ENCODE measurements around the gene ZAP70. TPM values are rescaled to one million over a fixed set of nuclear protein-coding genes. Genes with fewer than 3 reads are reported as not detected.

ZAP70 gene
- total RNA-seq, 5 donors from 2014 or later (not counting 1 experiment from before 2014, with no cell fraction given): 449 to 534 (median 468) TPM

- Histone ChIP-seq H3K4me3 (ENCODE audit: control insufficient read depth in 1 of 2, extremely low read depth in 1 of 2, low read length in 1 of 2) (no peak overlapping the region), H3K27me3 (replicated peaks in 1 of 2; ENCODE audit: control insufficient read depth in 2 of 2, extremely low read depth in 1 of 2, insufficient read depth in 2 of 2, low read length in 1 of 2) (no peaks in the 10 kb centered on the region), H3K27ac (ENCODE audit: low read length) (no peak overlapping the region), H3K4me1 (ENCODE audit: control insufficient read depth in 1 of 2, extremely low read depth in 1 of 2, insufficient read depth in 2 of 2, low read length in 2 of 2) (peaks cover 7 to 48% of the 10 kb centered on the region in 2 experiments), H3K36me3 (ENCODE audit: control insufficient read depth in 2 of 2, extremely low read depth in 1 of 2, insufficient read depth in 1 of 2, low read length in 1 of 2) (no peaks in the 10 kb centered on the region), H3K9me3 (no peaks in the 10 kb centered on the region)
- ChIA-PET POLR2A (no interaction called here), CTCF (interaction anchor here (0.7 to 2.0 kb wide), 8 partner anchors 8 to 1844 kb away, joined by 3 to 12 read pairs (median 6); no protein-coding TSS in a partner anchor)
- WGBS (ENCODE audit: insufficient coverage): 100% methylated on average over 2 of the region's 4 CpGs
- DNase-seq (no peak), ATAC-seq (replicated peaks in 1 of 4) (no peak)
- peak overlapping the region; percentile 73 to 87 for H3K27ac Mint-ChIP-seq
- H3K9me3 Mint-ChIP-seq: no peaks in the 10 kb centered on the region
- peaks cover 54 to 61% (median 57%) of the 10 kb centered on the region in 3 donors for H3K4me1 Mint-ChIP-seq
- no peaks in the 10 kb centered on the region for H3K27me3 Mint-ChIP-seq
- H3K4me3 Mint-ChIP-seq: no peak overlapping the region
- peaks cover 7% of the 10 kb centered on the region for H3K36me3 Mint-ChIP-seq
Observed at GRCh38 chr2:97747716-97748115, 34.3 kb downstream of the ZAP70 start.

- H3K9me3 Mint-ChIP-seq: no peaks in the 10 kb centered on the region
- peaks cover 37 to 42% (median 39%) of the 10 kb centered on the region in 3 donors for H3K4me1 Mint-ChIP-seq
- H3K27me3 ChIP-seq (replicated peaks in 1 of 2; ENCODE audit: control insufficient read depth in 2 of 2, extremely low read depth in 1 of 2, insufficient read depth in 2 of 2, low read length in 1 of 2): no peaks in the 10 kb centered on the region
- DNase-seq: no peak
- no peaks in the 10 kb centered on the region for H3K9me3 ChIP-seq
- ChIA-PET POLR2A (no interaction called here), CTCF (interaction anchor here (0.5 to 0.7 kb wide), 3 partner anchors 10 to 49 kb away, joined by 3 to 4 read pairs (median 3); no protein-coding TSS in a partner anchor)
- H3K4me3 ChIP-seq (ENCODE audit: control insufficient read depth in 1 of 2, extremely low read depth in 1 of 2, low read length in 1 of 2): no peak overlapping the region
- H3K27ac Mint-ChIP-seq: no peak overlapping the region
- no peaks in the 10 kb centered on the region for H3K27me3 Mint-ChIP-seq
- H3K4me3 Mint-ChIP-seq: no peak overlapping the region
- peaks cover 0 to 1% of the 10 kb centered on the region in 2 donors for H3K36me3 ChIP-seq (ENCODE audit: control insufficient read depth in 2 of 2, extremely low read depth in 1 of 2, insufficient read depth in 1 of 2, low read length in 1 of 2)
- no peak for ATAC-seq (replicated peaks in 1 of 4)
- H3K4me1 ChIP-seq (ENCODE audit: control insufficient read depth in 1 of 2, extremely low read depth in 1 of 2, insufficient read depth in 2 of 2, low read length in 2 of 2): peaks cover 7 to 31% of the 10 kb centered on the region in 2 experiments
- no peak overlapping the region for H3K27ac ChIP-seq (ENCODE audit: low read length)
- H3K36me3 Mint-ChIP-seq: peaks cover 4% of the 10 kb centered on the region
- 80% methylated on average over 4 of the region's 5 CpGs for WGBS (ENCODE audit: insufficient coverage)
Observed at GRCh38 chr2:97749581-97749980, 36.2 kb downstream of the ZAP70 start.

- Histone ChIP-seq H3K4me3 (ENCODE audit: control insufficient read depth in 1 of 2, extremely low read depth in 1 of 2, low read length in 1 of 2) (no peak overlapping the region), H3K4me1 (ENCODE audit: control insufficient read depth in 1 of 2, extremely low read depth in 1 of 2, insufficient read depth in 2 of 2, low read length in 2 of 2) (peaks cover 7 to 28% of the 10 kb centered on the region in 2 experiments), H3K27ac (ENCODE audit: low read length) (no peak overlapping the region), H3K27me3 (replicated peaks in 1 of 2; ENCODE audit: control insufficient read depth in 2 of 2, extremely low read depth in 1 of 2, insufficient read depth in 2 of 2, low read length in 1 of 2) (no peaks in the 10 kb centered on the region), H3K36me3 (ENCODE audit: control insufficient read depth in 2 of 2, extremely low read depth in 1 of 2, insufficient read depth in 1 of 2, low read length in 1 of 2) (peaks cover 0 to 5% of the 10 kb centered on the region in 2 donors), H3K9me3 (no peaks in the 10 kb centered on the region)
- no peaks in the 10 kb centered on the region for H3K27me3 Mint-ChIP-seq
- H3K27ac Mint-ChIP-seq: no peak overlapping the region
- H3K4me3 Mint-ChIP-seq: no peak overlapping the region
- H3K9me3 Mint-ChIP-seq: no peaks in the 10 kb centered on the region
- ChIA-PET POLR2A (interaction anchor here in 1 of 2 donors (0.8 kb wide), 1 partner anchor 1460 kb away, joined by 3 read pairs; no protein-coding TSS in a partner anchor), CTCF (interaction anchor here (0.5 to 1.5 kb wide), 3 partner anchors 17 to 50 kb away, joined by 3 read pairs; no protein-coding TSS in a partner anchor)
- DNase-seq: peak in 1 of 35 experiments; percentile 7
- 93% methylated on average over 4 of the region's 4 CpGs for WGBS (ENCODE audit: insufficient coverage)
- ATAC-seq (replicated peaks in 1 of 4): no peak
- H3K36me3 Mint-ChIP-seq: peaks cover 6% of the 10 kb centered on the region
- peaks cover 34 to 40% (median 37%) of the 10 kb centered on the region in 3 donors for H3K4me1 Mint-ChIP-seq
Observed at GRCh38 chr2:97750017-97750416, 36.6 kb downstream of the ZAP70 start.

GRCh38 chr2:97751752-97752151 lies 38.4 kb downstream of the ZAP70 start:
- CTCF ChIA-PET: interaction anchor here in 1 of 2 donors (1.2 to 1.5 kb wide), 2 partner anchors 52 to 54 kb away, joined by 3 to 4 read pairs; no protein-coding TSS in a partner anchor
- Mint-ChIP-seq H3K27ac (no peak overlapping the region), H3K27me3 (no peaks in the 10 kb centered on the region), H3K36me3 (peaks cover 10% of the 10 kb centered on the region), H3K4me1 (peaks cover 18 to 22% (median 21%) of the 10 kb centered on the region in 3 donors), H3K9me3 (no peaks in the 10 kb centered on the region), H3K4me3 (no peak overlapping the region)
- WGBS (ENCODE audit: insufficient coverage): no CpG with 5 or more reads among the region's 3 CpGs
- Histone ChIP-seq H3K9me3 (no peaks in the 10 kb centered on the region), H3K36me3 (ENCODE audit: control insufficient read depth in 2 of 2, extremely low read depth in 1 of 2, insufficient read depth in 1 of 2, low read length in 1 of 2) (peaks cover under 1 to 18% of the 10 kb centered on the region in 2 donors), H3K27me3 (replicated peaks in 1 of 2; ENCODE audit: control insufficient read depth in 2 of 2, extremely low read depth in 1 of 2, insufficient read depth in 2 of 2, low read length in 1 of 2) (no peaks in the 10 kb centered on the region), H3K4me3 (ENCODE audit: control insufficient read depth in 1 of 2, extremely low read depth in 1 of 2, low read length in 1 of 2) (no peak overlapping the region), H3K27ac (ENCODE audit: low read length) (no peak overlapping the region), H3K4me1 (ENCODE audit: control insufficient read depth in 1 of 2, extremely low read depth in 1 of 2, insufficient read depth in 2 of 2, low read length in 2 of 2) (peaks cover 2 to 17% of the 10 kb centered on the region in 2 experiments)
- ATAC-seq (replicated peaks in 1 of 4) (no peak), DNase-seq (no peak)
- POLR2A ChIA-PET: no interaction called here

GRCh38 chr2:97752342-97753334 lies 39.3 kb downstream of the ZAP70 start:
- Histone ChIP-seq H3K27ac (ENCODE audit: low read length) (no peak overlapping the region), H3K4me3 (ENCODE audit: control insufficient read depth in 1 of 2, extremely low read depth in 1 of 2, low read length in 1 of 2) (no peak overlapping the region), H3K9me3 (no peaks in the 10 kb centered on the region), H3K4me1 (ENCODE audit: control insufficient read depth in 1 of 2, extremely low read depth in 1 of 2, insufficient read depth in 2 of 2, low read length in 2 of 2) (peaks cover 2 to 11% of the 10 kb centered on the region in 2 experiments), H3K36me3 (ENCODE audit: control insufficient read depth in 2 of 2, extremely low read depth in 1 of 2, insufficient read depth in 1 of 2, low read length in 1 of 2) (peaks cover 5 to 26% of the 10 kb centered on the region in 2 donors), H3K27me3 (replicated peaks in 1 of 2; ENCODE audit: control insufficient read depth in 2 of 2, extremely low read depth in 1 of 2, insufficient read depth in 2 of 2, low read length in 1 of 2) (no peaks in the 10 kb centered on the region)
- WGBS (ENCODE audit: insufficient coverage): no CpG with 5 or more reads among the region's 3 CpGs
- CTCF ChIA-PET: interaction anchor here in 1 of 2 donors (1.2 kb wide), 1 partner anchor 55 kb away, joined by 4 read pairs; no protein-coding TSS in a partner anchor
- peaks cover 10 to 15% (median 13%) of the 10 kb centered on the region in 3 donors for H3K4me1 Mint-ChIP-seq
- H3K27me3 Mint-ChIP-seq: no peaks in the 10 kb centered on the region
- POLR2A ChIA-PET: no interaction called here
- no peak for DNase-seq
- peak overlapping the region in 1 of 2 donors; percentile 8 for H3K27ac Mint-ChIP-seq
- ATAC-seq (replicated peaks in 1 of 4): no peak
- no peaks in the 10 kb centered on the region for H3K9me3 Mint-ChIP-seq
- H3K36me3 Mint-ChIP-seq: peaks cover 15% of the 10 kb centered on the region
- no peak overlapping the region for H3K4me3 Mint-ChIP-seq

GRCh38 chr2:97754690-97755346 lies 41.4 kb downstream of the ZAP70 start:
- no peak for ATAC-seq (replicated peaks in 1 of 4)
- ChIA-PET POLR2A (no interaction called here), CTCF (interaction anchor here in 1 of 2 donors (0.6 to 1.1 kb wide), 2 partner anchors 13 to 55 kb away, joined by 3 read pairs; no protein-coding TSS in a partner anchor)
- H3K4me3 ChIP-seq (ENCODE audit: control insufficient read depth in 1 of 2, extremely low read depth in 1 of 2, low read length in 1 of 2): no peak overlapping the region
- Mint-ChIP-seq H3K9me3 (no peaks in the 10 kb centered on the region), H3K4me1 (peaks cover 3 to 14% (median 12%) of the 10 kb centered on the region in 3 donors), H3K27ac (no peak overlapping the region), H3K36me3 (peaks cover 23% of the 10 kb centered on the region), H3K4me3 (no peak overlapping the region), H3K27me3 (no peaks in the 10 kb centered on the region)
- DNase-seq: no peak
- no peaks in the 10 kb centered on the region for H3K9me3 ChIP-seq
- peaks cover 5 to 36% of the 10 kb centered on the region in 2 donors for H3K36me3 ChIP-seq (ENCODE audit: control insufficient read depth in 2 of 2, extremely low read depth in 1 of 2, insufficient read depth in 1 of 2, low read length in 1 of 2)
- WGBS (ENCODE audit: insufficient coverage): 100% methylated on average over 1 of the region's 12 CpGs
- peaks cover 0 to 9% of the 10 kb centered on the region in 2 experiments for H3K4me1 ChIP-seq (ENCODE audit: control insufficient read depth in 1 of 2, extremely low read depth in 1 of 2, insufficient read depth in 2 of 2, low read length in 2 of 2)
- no peaks in the 10 kb centered on the region for H3K27me3 ChIP-seq (replicated peaks in 1 of 2; ENCODE audit: control insufficient read depth in 2 of 2, extremely low read depth in 1 of 2, insufficient read depth in 2 of 2, low read length in 1 of 2)
- H3K27ac ChIP-seq (ENCODE audit: low read length): no peak overlapping the region

Data from T-cell (primary cell).